Measurements from ENCODE around the gene RDH16.
"Not testable (repeated sequence)": the region's sequence is repeated elsewhere in the genome, so short reads cannot be mapped to it uniquely, and the experiment has no call there.

The RDH16 gene

GRCh38 chr12:56955631-56956256 lies 1.7 kb downstream of the RDH16 start:
- H3K27me3 ChIP-seq (ENCODE audit: insufficient read depth, low read length): no peaks in the 10 kb centered on the region
- peaks cover 6% of the 10 kb centered on the region for H3K9me3 ChIP-seq (ENCODE audit: low read length)
- H2AFZ ChIP-seq (ENCODE audit: low read depth, low read length): no peak overlapping the region
- H3K4me1 ChIP-seq (ENCODE audit: insufficient read depth, low read length): no peaks in the 10 kb centered on the region
- H3K4me3 ChIP-seq (ENCODE audit: low read length): no peak overlapping the region
- H3K36me3 ChIP-seq (ENCODE audit: insufficient read depth, low read length): no peaks in the 10 kb centered on the region

GRCh38 chr12:56954958-56955355 lies 2.5 kb downstream of the RDH16 start:
- H2AFZ ChIP-seq (ENCODE audit: low read depth, low read length): no peak overlapping the region
- H3K4me3 ChIP-seq (ENCODE audit: low read length): no peak overlapping the region
- H3K4me1 ChIP-seq (ENCODE audit: insufficient read depth, low read length): no peaks in the 10 kb centered on the region
- H3K9me3 ChIP-seq (ENCODE audit: low read length): peaks cover 6% of the 10 kb centered on the region
- H3K27me3 ChIP-seq (ENCODE audit: insufficient read depth, low read length): no peaks in the 10 kb centered on the region
- no peaks in the 10 kb centered on the region for H3K36me3 ChIP-seq (ENCODE audit: insufficient read depth, low read length)

DNA sequence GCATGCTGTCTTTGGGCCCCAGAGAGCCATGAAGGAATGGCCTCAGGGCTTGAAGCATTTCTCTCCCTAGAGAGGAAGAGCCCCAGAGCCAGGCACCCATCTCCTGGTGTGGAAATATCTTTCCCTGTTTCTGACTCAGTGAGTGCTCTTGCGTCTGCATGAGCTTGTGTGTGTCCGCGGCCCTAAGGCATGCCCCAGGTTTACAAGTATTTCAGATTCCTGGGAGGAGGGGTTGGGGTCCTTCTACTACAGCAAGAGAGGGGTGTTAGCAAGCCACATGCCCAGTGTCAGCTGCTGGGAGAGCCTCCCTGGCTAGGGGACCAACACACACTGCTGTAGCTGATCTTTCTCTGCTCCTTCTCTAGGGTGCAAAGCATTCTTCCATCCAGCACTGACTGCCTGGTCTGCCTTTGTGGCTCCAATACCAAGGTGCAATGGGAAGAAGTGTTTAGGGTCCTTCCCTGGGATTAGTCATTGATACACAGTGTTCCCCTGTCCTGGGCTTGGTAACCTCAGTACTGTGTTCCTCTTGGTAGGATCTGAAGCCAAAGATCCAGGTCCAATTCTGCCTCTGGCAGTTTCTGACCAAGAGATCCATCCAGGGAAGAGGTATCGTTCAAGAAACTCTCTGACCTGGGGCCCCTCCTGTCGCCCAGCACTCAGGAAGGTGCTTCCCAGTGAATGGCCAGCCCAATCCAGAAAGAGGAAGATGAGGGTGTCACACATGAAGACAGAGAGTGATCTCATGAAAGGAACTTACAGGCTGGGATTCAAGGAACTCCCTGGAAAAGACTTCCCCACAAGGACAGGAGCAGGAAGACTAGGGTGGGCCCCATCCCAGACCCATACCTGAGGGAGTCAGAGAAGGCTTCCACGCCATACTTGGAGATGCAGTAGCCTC lies 3.1 kb downstream of the RDH16 start:
- no peaks in the 10 kb centered on the region for H3K4me1 ChIP-seq (ENCODE audit: insufficient read depth, low read length)
- no peaks in the 10 kb centered on the region for H3K27me3 ChIP-seq (ENCODE audit: insufficient read depth, low read length)
- H3K36me3 ChIP-seq (ENCODE audit: insufficient read depth, low read length): no peaks in the 10 kb centered on the region
- no peak overlapping the region for H2AFZ ChIP-seq (ENCODE audit: low read depth, low read length)
- H3K9me3 ChIP-seq (ENCODE audit: low read length): peaks cover 6% of the 10 kb centered on the region
- H3K4me3 ChIP-seq (ENCODE audit: low read length): no peak overlapping the region

DNA sequence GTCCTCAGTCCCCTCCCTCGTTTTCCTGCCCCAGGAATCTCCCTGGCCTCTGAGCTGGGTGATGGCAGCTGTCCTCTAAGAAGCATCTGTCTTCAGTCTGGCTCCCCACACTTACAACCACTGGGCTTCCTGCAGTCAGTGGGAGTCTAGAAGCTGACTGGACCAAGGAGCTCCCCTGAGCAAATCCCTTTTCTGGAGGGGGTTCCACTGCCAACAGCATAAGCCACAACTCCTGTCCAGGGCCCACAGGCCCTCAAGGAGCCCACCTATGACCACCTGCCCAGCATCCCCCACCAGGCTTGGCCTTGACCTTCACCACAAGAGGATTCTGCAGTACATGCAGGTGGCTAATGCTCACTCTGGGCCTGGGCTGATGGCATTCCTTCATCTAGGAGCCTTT lies 4.1 kb downstream of the RDH16 start:
- H3K9me3 ChIP-seq (ENCODE audit: low read length): peaks cover 2% of the 10 kb centered on the region
- no peaks in the 10 kb centered on the region for H3K36me3 ChIP-seq (ENCODE audit: insufficient read depth, low read length)

DNA sequence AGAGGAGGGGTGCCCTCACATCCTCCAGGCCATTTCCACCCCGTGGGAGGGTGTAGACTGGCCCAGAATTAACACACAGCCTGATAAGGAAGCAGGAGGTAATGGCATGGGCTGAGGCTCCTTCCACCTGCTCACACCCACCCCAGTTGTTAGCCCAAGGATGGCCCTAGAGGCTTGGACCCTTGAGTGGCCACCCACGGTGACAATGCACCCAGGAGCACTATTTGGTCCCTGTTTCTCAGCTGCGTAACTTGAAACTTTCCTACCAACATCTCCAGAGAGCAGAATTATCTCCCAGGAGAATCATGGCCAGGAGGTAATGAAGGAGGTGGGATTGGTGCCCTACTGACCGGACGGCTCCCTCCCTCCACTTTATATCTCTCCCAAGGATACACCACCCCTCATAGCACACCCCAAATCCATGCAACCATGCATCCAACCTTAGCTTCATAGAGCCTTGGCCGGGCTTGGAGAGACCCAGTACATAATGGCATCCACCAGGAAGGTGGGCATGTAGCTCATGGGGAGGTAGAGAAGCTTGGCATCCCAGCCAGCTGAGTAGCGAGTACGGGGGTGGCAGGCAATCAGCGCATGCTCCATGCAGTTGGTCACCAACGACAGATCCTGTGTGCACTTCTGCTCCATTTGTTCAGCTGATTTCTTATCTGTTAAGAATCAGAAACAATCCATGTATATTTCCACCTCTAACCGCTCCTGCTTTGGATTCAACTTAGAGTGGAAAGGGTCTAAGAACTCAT lies 5.6 kb downstream of the RDH16 start:
- Histone ChIP-seq H3K27me3 (ENCODE audit: insufficient read depth, low read length) (no peaks in the 10 kb centered on the region), H3K4me1 (ENCODE audit: insufficient read depth, low read length) (no peaks in the 10 kb centered on the region), H3K9me3 (ENCODE audit: low read length) (no peaks in the 10 kb centered on the region), H3K4me3 (ENCODE audit: low read length) (no peak overlapping the region), H3K36me3 (ENCODE audit: insufficient read depth, low read length) (no peaks in the 10 kb centered on the region), H2AFZ (ENCODE audit: low read depth, low read length) (no peak overlapping the region)

More for the DNA sequence above, 4.1 kb downstream of the RDH16 start:
- no peak overlapping the region for H2AFZ ChIP-seq (ENCODE audit: low read depth, low read length)
- H3K4me1 ChIP-seq (ENCODE audit: insufficient read depth, low read length): no peaks in the 10 kb centered on the region
- no peak overlapping the region for H3K4me3 ChIP-seq (ENCODE audit: low read length)
- no peaks in the 10 kb centered on the region for H3K27me3 ChIP-seq (ENCODE audit: insufficient read depth, low read length)

DNA sequence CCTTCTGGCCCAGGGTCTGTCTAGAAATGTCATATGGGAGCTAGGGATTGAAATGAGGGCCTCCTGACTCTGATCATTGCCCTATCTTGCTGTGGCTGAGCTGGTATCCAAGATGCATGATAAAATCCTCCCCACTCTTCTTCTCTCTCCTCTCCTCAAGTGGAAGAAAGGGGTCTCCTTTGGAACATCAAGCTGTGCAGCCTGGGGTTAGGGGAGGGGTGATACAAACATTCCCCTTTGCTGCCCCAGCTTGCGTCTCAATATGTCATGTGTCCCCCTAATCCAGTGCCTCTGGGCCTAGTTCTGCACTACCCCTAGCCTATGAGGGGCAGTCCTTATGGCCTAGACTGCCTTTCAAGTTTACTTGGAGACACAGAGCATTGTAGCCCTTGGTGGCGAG lies 8.5 kb downstream of the RDH16 start:
- Histone ChIP-seq H3K27me3 (ENCODE audit: insufficient read depth, low read length) (no peaks in the 10 kb centered on the region), H3K36me3 (ENCODE audit: insufficient read depth, low read length) (no peaks in the 10 kb centered on the region), H3K4me3 (ENCODE audit: low read length) (no peak overlapping the region), H3K4me1 (ENCODE audit: insufficient read depth, low read length) (no peaks in the 10 kb centered on the region), H3K9me3 (ENCODE audit: low read length) (no peaks in the 10 kb centered on the region), H2AFZ (ENCODE audit: low read depth, low read length) (no peak overlapping the region)

GRCh38 chr12:56948457-56948777 lies 9.0 kb downstream of the RDH16 start:
- no peak overlapping the region for H2AFZ ChIP-seq (ENCODE audit: low read depth, low read length)
- H3K27me3 ChIP-seq (ENCODE audit: insufficient read depth, low read length): no peaks in the 10 kb centered on the region
- no peaks in the 10 kb centered on the region for H3K4me1 ChIP-seq (ENCODE audit: insufficient read depth, low read length)
- no peaks in the 10 kb centered on the region for H3K36me3 ChIP-seq (ENCODE audit: insufficient read depth, low read length)
- H3K9me3 ChIP-seq (ENCODE audit: low read length): no peaks in the 10 kb centered on the region
- H3K4me3 ChIP-seq (ENCODE audit: low read length): no peak overlapping the region

GRCh38 chr12:56947633-56948456 lies 9.6 kb downstream of the RDH16 start:
- Histone ChIP-seq H3K4me3 (ENCODE audit: low read length) (no peak overlapping the region), H3K9me3 (ENCODE audit: low read length) (no peaks in the 10 kb centered on the region)

GRCh38 chr12:56943878-56944277 lies 13.5 kb downstream of the RDH16 start:
- H3K4me3 ChIP-seq (ENCODE audit: low read length): no peak overlapping the region
- no peaks in the 10 kb centered on the region for H3K4me1 ChIP-seq (ENCODE audit: insufficient read depth, low read length)
- no peak overlapping the region for H2AFZ ChIP-seq (ENCODE audit: low read depth, low read length)
- H3K27me3 ChIP-seq (ENCODE audit: insufficient read depth, low read length): no peaks in the 10 kb centered on the region
- no peaks in the 10 kb centered on the region for H3K36me3 ChIP-seq (ENCODE audit: insufficient read depth, low read length)
- H3K9me3 ChIP-seq (ENCODE audit: low read length): no peaks in the 10 kb centered on the region

More at GRCh38 chr12:56947633-56948456, 9.6 kb downstream of the RDH16 start:
- Histone ChIP-seq H2AFZ (ENCODE audit: low read depth, low read length) (no peak overlapping the region), H3K36me3 (ENCODE audit: insufficient read depth, low read length) (no peaks in the 10 kb centered on the region), H3K4me1 (ENCODE audit: insufficient read depth, low read length) (no peaks in the 10 kb centered on the region), H3K27me3 (ENCODE audit: insufficient read depth, low read length) (no peaks in the 10 kb centered on the region)

- H3K4me1 ChIP-seq (ENCODE audit: insufficient read depth, low read length); H2AFZ ChIP-seq (ENCODE audit: low read depth, low read length); H3K27me3 ChIP-seq (ENCODE audit: insufficient read depth, low read length); H3K9me3 ChIP-seq (ENCODE audit: low read length); H3K36me3 ChIP-seq (ENCODE audit: insufficient read depth, low read length); H3K4me3 ChIP-seq (ENCODE audit: low read length): not testable (repeated sequence)
These were observed 14.0 kb downstream of the RDH16 start for GRCh38 chr12:56943374-56943773.

DNA sequence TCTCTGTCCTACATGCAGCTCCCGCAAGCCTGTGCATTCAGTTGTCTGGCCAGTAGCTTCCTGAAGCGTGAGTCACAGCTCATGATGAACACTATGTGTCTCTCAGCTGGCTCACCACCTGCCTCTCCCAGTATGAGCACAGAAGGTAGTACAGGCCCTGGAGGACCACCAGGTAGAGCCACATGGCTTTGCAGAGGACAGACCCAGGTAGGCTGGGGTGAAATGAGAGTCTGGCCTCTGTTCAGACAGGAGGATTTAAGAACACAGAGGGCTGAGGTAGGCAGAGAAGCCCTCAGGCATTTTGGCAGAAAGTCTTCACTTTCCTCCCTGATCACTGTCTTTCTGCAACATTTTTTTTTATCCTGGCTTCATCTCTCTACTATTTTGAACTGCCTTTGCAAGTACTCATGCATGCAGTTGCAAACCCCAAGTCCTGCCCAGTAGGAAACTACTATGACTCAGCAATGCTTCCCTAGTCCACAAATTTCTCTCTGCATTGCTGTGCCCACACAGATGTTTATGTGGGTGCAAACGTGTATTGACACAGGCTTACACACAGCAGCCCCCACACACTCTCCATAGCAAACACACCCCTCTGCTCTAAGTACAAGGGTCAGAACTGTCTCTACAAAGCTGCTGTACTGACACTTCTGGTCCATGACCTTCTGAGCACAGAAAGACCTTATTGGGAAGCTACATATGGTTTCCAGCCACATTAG lies 15.9 kb downstream of the RDH16 start:
- Histone ChIP-seq H3K36me3 (ENCODE audit: insufficient read depth, low read length) (no peaks in the 10 kb centered on the region), H3K4me1 (ENCODE audit: insufficient read depth, low read length) (no peaks in the 10 kb centered on the region), H3K9me3 (ENCODE audit: low read length) (no peaks in the 10 kb centered on the region), H2AFZ (ENCODE audit: low read depth, low read length) (no peak overlapping the region), H3K4me3 (ENCODE audit: low read length) (no peak overlapping the region), H3K27me3 (ENCODE audit: insufficient read depth, low read length) (peaks cover 3% of the 10 kb centered on the region)

DNA sequence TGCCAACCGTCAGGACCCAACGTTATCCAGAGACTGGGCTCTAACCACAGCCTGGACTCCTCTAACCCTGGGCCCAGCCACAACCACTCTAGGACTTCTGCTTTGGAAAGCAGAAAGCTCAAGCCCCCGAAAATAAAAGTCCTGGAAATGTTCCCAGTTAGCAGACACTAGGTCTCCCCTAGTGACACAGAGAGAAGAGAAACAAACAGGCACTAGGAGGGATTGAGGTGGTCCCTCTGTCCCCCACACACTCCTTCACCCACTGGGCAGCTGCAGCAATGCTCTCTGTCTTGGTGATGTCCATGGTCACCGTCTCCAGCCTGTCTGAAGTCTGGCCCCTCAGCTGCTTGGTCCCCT lies 16.5 kb downstream of the RDH16 start:
- H3K36me3 ChIP-seq (ENCODE audit: insufficient read depth, low read length); H3K4me3 ChIP-seq (ENCODE audit: low read length); H3K27me3 ChIP-seq (ENCODE audit: insufficient read depth, low read length); H2AFZ ChIP-seq (ENCODE audit: low read depth, low read length); H3K9me3 ChIP-seq (ENCODE audit: low read length); H3K4me1 ChIP-seq (ENCODE audit: insufficient read depth, low read length): not testable (repeated sequence)
